ENCODE data around the gene METTL17.

- TF ChIP-seq CTCF (conservative IDR thresholded peaks at IDR 0.05; ENCODE audit: low read depth, low read length) = no peak
- TF ChIP-seq EZH2 (IDR thresholded peaks at IDR 0.05; ENCODE audit: borderline replicate concordance, low read depth, low read length, poor library complexity, severe bottlenecking) = no peak
Measured at GRCh38 chr14:21011136-21011535, 21.4 kb downstream of the METTL17 start.
